H9 (cell line): Measurements from ENCODE around the gene IGBP1. TPM values are rescaled to one million over a fixed set of nuclear protein-coding genes. Genes with fewer than 3 reads are reported as not detected.

Experiments used
- DNase-seq: peaks from one replicate; pipeline ENCODE4 v3.0.0-alpha.2; 2017
- H2AFZ ChIP-seq: one replicate; pipeline ENCODE4 v1.6.1; 2013; ENCODE audit warnings: mild to moderate bottlenecking, low read length, control low read depth, moderate library complexity
- H2AK5ac ChIP-seq: 2 replicates; pipeline ENCODE4 v1.6.1; 2013; ENCODE audit warnings: low read length, control low read depth, mixed read lengths; ENCODE audit not compliant: insufficient read length
- H2BK120ac ChIP-seq: one replicate; pipeline ENCODE4 v1.6.1; 2013; ENCODE audit warnings: low read depth, mild to moderate bottlenecking, low read length, control low read depth, inconsistent platforms; ENCODE audit not compliant: poor library complexity, severe bottlenecking
- H2BK12ac ChIP-seq: 2 replicates; pipeline ENCODE4 v1.6.1; 2013; ENCODE audit warnings: low read length, control low read depth, mixed read lengths, low read depth; ENCODE audit not compliant: insufficient read length
- H2BK15ac ChIP-seq: 2 replicates; pipeline ENCODE4 v1.6.1; 2013; ENCODE audit warnings: low read depth, low read length, control low read depth
- H2BK20ac ChIP-seq: one replicate; pipeline ENCODE4 v1.6.1; 2013; ENCODE audit warnings: low read depth, mild to moderate bottlenecking, low read length, control low read depth, inconsistent platforms; ENCODE audit not compliant: poor library complexity, severe bottlenecking
- H2BK5ac ChIP-seq: 2 replicates; pipeline ENCODE4 v1.6.1; 2013; ENCODE audit warnings: low read length, control low read depth, mixed read lengths; ENCODE audit not compliant: insufficient read length
- H3K14ac ChIP-seq: 2 replicates; pipeline ENCODE4 v1.6.1; 2013; ENCODE audit warnings: low read length, control low read depth; ENCODE audit not compliant: insufficient read depth
- H3K18ac ChIP-seq: 2 replicates; pipeline ENCODE4 v1.6.1; 2013; ENCODE audit warnings: low read depth, mild to moderate bottlenecking, mixed read lengths, low read length, control low read depth; ENCODE audit not compliant: insufficient read length
- H3K23ac ChIP-seq: 2 replicates; pipeline ENCODE4 v1.6.1; 2013; ENCODE audit warnings: low read length, control low read depth, mixed read lengths, low read depth; ENCODE audit not compliant: insufficient read length
- H3K23me2 ChIP-seq: 2 replicates; pipeline ENCODE4 v1.6.1; 2013; ENCODE audit warnings: low read depth, mild to moderate bottlenecking, mixed read lengths, low read length, control low read depth; ENCODE audit not compliant: insufficient read length, poor library complexity, severe bottlenecking
- H3K27ac ChIP-seq: 2 replicates; pipeline ENCODE4 v1.5.1; 2013; ENCODE audit warnings: low read length, control low read depth, mixed read lengths, low read depth; ENCODE audit not compliant: insufficient read length
- H3K27me3 ChIP-seq: 2 replicates; pipeline ENCODE4 v1.6.1; 2013; ENCODE audit warnings: low read length, control low read depth, inconsistent platforms; ENCODE audit not compliant: insufficient read depth
- H3K4ac ChIP-seq: 2 replicates; pipeline ENCODE4 v1.6.1; 2013; ENCODE audit warnings: low read depth, mild to moderate bottlenecking, control low read depth, inconsistent platforms, low read length, moderate library complexity
- H3K4me1 ChIP-seq: 2 replicates; pipeline ENCODE4 v1.6.1; 2013; ENCODE audit warnings: low read length, control low read depth, inconsistent platforms; ENCODE audit not compliant: insufficient read depth
- H3K4me2 ChIP-seq: 2 replicates; pipeline ENCODE4 v1.6.1; 2013; ENCODE audit warnings: low read length, control low read depth, mixed read lengths; ENCODE audit not compliant: insufficient read length, insufficient read depth
- H3K56ac ChIP-seq: 2 replicates; pipeline ENCODE4 v1.6.1; 2013; ENCODE audit warnings: low read depth, mild to moderate bottlenecking, mixed read lengths, low read length, control low read depth; ENCODE audit not compliant: insufficient read length
- H3K79me1 ChIP-seq: 2 replicates; pipeline ENCODE4 v1.6.1; 2013; ENCODE audit warnings: low read depth, mild to moderate bottlenecking, moderate library complexity, low read length, control low read depth, inconsistent platforms; ENCODE audit not compliant: insufficient read depth, poor library complexity, severe bottlenecking
- H3K79me2 ChIP-seq: 2 replicates; pipeline ENCODE4 v1.6.1; 2013; ENCODE audit warnings: low read length, control low read depth, inconsistent platforms; ENCODE audit not compliant: insufficient read depth
- H3K9ac ChIP-seq: 2 replicates; pipeline ENCODE4 v1.6.1; 2013; ENCODE audit warnings: low read length, control low read depth, mixed read lengths; ENCODE audit not compliant: insufficient read length; ENCODE audit errors: extremely low read depth
- H3K9me3 ChIP-seq: one replicate; pipeline ENCODE4 v1.6.1; 2013; ENCODE audit warnings: low read depth, low read length, inconsistent platforms; ENCODE audit not compliant: control insufficient read depth
- H3T11ph ChIP-seq: one replicate; pipeline ENCODE4 v1.6.1; 2013; ENCODE audit warnings: mild to moderate bottlenecking, low read length, control low read depth, inconsistent platforms
- H4K20me1 ChIP-seq: one replicate; pipeline ENCODE4 v1.6.1; 2013; ENCODE audit not compliant: control insufficient read depth, insufficient read length, insufficient read depth
- H4K5ac ChIP-seq: 2 replicates; pipeline ENCODE4 v1.6.1; 2013; ENCODE audit warnings: low read depth, mild to moderate bottlenecking, mixed read lengths, low read length, control low read depth; ENCODE audit not compliant: insufficient read length
- H4K8ac ChIP-seq: replicated peaks from 2 replicates; pipeline ENCODE4 v1.6.1; 2013; ENCODE audit warnings: low read length, control low read depth, mixed read lengths, low read depth; ENCODE audit not compliant: insufficient read length
- H4K91ac ChIP-seq: 2 replicates; pipeline ENCODE4 v1.6.1; 2013; ENCODE audit warnings: low read depth, mild to moderate bottlenecking, moderate library complexity, mixed read lengths, low read length, control low read depth; ENCODE audit not compliant: insufficient read length
- H3K27ac Mint-ChIP-seq, 3 experiments: 2 replicates in 2 of 3; 3 replicates in 1 of 3; pipeline ENCODE4 v1.8.0; 2020 to 2021; ENCODE audit warnings: mixed read lengths in 3 of 3, mild to moderate bottlenecking in 1 of 3, moderate library complexity in 1 of 3
- H3K27me3 Mint-ChIP-seq: 2 replicates; pipeline ENCODE4 v1.8.0; 2021; ENCODE audit warnings: low read depth, mild to moderate bottlenecking, moderate library complexity, mixed read lengths
- H3K36me3 Mint-ChIP-seq, 3 experiments: 2 replicates in 2 of 3; 3 replicates in 1 of 3; pipeline ENCODE4 v1.8.0; 2020 to 2021; ENCODE audit warnings: low read depth in 3 of 3, mixed read lengths in 3 of 3; ENCODE audit not compliant: insufficient read depth in 1 of 3
- H3K4me1 Mint-ChIP-seq, 2 experiments: 2 replicates each; pipeline ENCODE4 v1.8.0; 2020; ENCODE audit warnings: mixed read lengths in 2 of 2
- H3K4me3 Mint-ChIP-seq, 2 experiments: 2 replicates in 1 of 2; 3 replicates in 1 of 2; pipeline ENCODE4 v1.8.0; 2020 to 2021; ENCODE audit warnings: mild to moderate bottlenecking in 2 of 2, mixed read lengths in 2 of 2, moderate library complexity in 1 of 2
- H3K9me3 Mint-ChIP-seq, 2 experiments: 2 replicates in 1 of 2; 3 replicates in 1 of 2; pipeline ENCODE4 v1.8.0; 2020; ENCODE audit warnings: mild to moderate bottlenecking in 2 of 2, mixed read lengths in 2 of 2, moderate library complexity in 1 of 2
- WGBS: extraction: QIAGEN DNeasy Blood & Tissue Kit; methylation state at CpG from one replicate; pipeline ENCODE4 v1.1.7; 2013; ENCODE audit warnings: missing lambda C conversion rate, low lambda C conversion rate, mixed read lengths; ENCODE audit not compliant: insufficient read length; ENCODE audit errors: extremely low coverage; 5-methylcytosine and 5-hydroxymethylcytosine counted together
- total RNA-seq: library from RNA; stranded (reverse); gene quantifications from 2 replicates; pipeline ENCODE4 v1.2.1, GENCODE V29; 2021
- TF ChIP-seq, protein P1 (sequence below): fragments of 200-600 bp; sonication (generic); conservative IDR thresholded peaks from 3 replicates; pipeline ENCODE4 v1.8.0; 2021; ENCODE audit warnings: antibody characterized with exemption, mild to moderate bottlenecking

Gene IGBP1
- total RNA-seq, 1 experiment from 2014 or later, result 45.0 TPM

DNA sequence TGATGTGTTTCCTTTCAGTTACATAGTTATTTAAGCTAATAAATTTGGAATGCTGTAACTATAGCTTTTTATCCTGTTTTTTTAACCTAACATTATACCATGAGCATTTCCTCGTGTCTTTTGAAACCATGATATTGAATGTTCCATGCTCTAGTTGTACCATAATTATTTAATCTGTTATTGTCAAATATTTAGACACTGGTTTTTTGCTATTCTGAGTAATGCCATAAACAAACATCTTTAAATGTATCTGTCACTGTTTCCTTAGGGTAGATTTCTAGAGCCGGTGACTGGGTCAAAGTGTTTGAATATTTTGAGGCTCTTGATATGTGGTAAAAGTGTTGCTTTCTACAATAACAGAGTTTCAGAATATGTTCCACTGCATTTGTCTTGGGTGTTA is 5.4 kb downstream of the IGBP1 start:
- peaks cover 43% of the 10 kb centered on the region for H3K9me3 ChIP-seq
- no peak overlapping the region for H3K4me3 Mint-ChIP-seq
- no peak overlapping the region for H3K4me2 ChIP-seq
- peaks cover 0 to 14% of the 10 kb centered on the region in 2 experiments; a peak in 2 of 4 replicates for H3K4me1 Mint-ChIP-seq
- no peaks in the 10 kb centered on the region for H3K79me1 ChIP-seq
- no peaks in the 10 kb centered on the region for H3K27me3 Mint-ChIP-seq
- H4K5ac ChIP-seq, result no peak overlapping the region
- no peak overlapping the region for H2AFZ ChIP-seq
- no peak overlapping the region for H2BK12ac ChIP-seq
- no peak overlapping the region for H3K27ac ChIP-seq
- H3K14ac ChIP-seq, result no peak overlapping the region
- H3K56ac ChIP-seq, result no peak overlapping the region
- H3K9me3 Mint-ChIP-seq, result peaks cover 61 to 70% of the 10 kb centered on the region in 2 experiments
- no peak overlapping the region for H4K91ac ChIP-seq
- H3K27ac Mint-ChIP-seq, result peak overlapping the region in 1 of 3 experiments; percentile 96; a peak in 1 of 7 replicates
- peaks cover 2% of the 10 kb centered on the region; the same call in 1 of the 2 replicates for H3K79me2 ChIP-seq
- no peak overlapping the region for H3K23ac ChIP-seq
- H2BK15ac ChIP-seq, result no peak overlapping the region
- H3T11ph ChIP-seq, result no peak overlapping the region
- no peak overlapping the region for H2BK20ac ChIP-seq
- no peak for DNase-seq
- no CpG with 5 or more reads among the region's 2 CpGs for WGBS
- H2BK5ac ChIP-seq, result no peak overlapping the region
- no peaks in the 10 kb centered on the region for H3K23me2 ChIP-seq
- TF ChIP-seq, protein P1, sequence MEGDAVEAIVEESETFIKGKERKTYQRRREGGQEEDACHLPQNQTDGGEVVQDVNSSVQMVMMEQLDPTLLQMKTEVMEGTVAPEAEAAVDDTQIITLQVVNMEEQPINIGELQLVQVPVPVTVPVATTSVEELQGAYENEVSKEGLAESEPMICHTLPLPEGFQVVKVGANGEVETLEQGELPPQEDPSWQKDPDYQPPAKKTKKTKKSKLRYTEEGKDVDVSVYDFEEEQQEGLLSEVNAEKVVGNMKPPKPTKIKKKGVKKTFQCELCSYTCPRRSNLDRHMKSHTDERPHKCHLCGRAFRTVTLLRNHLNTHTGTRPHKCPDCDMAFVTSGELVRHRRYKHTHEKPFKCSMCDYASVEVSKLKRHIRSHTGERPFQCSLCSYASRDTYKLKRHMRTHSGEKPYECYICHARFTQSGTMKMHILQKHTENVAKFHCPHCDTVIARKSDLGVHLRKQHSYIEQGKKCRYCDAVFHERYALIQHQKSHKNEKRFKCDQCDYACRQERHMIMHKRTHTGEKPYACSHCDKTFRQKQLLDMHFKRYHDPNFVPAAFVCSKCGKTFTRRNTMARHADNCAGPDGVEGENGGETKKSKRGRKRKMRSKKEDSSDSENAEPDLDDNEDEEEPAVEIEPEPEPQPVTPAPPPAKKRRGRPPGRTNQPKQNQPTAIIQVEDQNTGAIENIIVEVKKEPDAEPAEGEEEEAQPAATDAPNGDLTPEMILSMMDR, result no peak
- peaks cover 31 to 57% (median 53%) of the 10 kb centered on the region in 3 experiments for H3K36me3 Mint-ChIP-seq
- H3K9ac ChIP-seq, result no peak overlapping the region
- H2BK120ac ChIP-seq, result no peak overlapping the region
- no peaks in the 10 kb centered on the region for H3K27me3 ChIP-seq
- no peak overlapping the region for H4K8ac ChIP-seq
- H3K4ac ChIP-seq, result no peak overlapping the region
- H3K4me1 ChIP-seq, result no peaks in the 10 kb centered on the region
- H4K20me1 ChIP-seq, result no peaks in the 10 kb centered on the region
- no peak overlapping the region for H3K18ac ChIP-seq
- H2AK5ac ChIP-seq, result no peak overlapping the region
